GM12801 (cell line): ENCODE data around the gene KRTAP6-1.

Experiments used
- CTCF ChIP-seq: IDR thresholded peaks from one replicate; pipeline ENCODE4 v1.5.1; 2011; ENCODE audit warnings: control low read depth; ENCODE audit not compliant: insufficient read length; ENCODE audit errors: extremely low read depth

KRTAP6-1 gene

GRCh38 chr21:30579346-30579745 lies 34.4 kb downstream of the KRTAP6-1 start:
- TF ChIP-seq CTCF: no peak

DNA sequence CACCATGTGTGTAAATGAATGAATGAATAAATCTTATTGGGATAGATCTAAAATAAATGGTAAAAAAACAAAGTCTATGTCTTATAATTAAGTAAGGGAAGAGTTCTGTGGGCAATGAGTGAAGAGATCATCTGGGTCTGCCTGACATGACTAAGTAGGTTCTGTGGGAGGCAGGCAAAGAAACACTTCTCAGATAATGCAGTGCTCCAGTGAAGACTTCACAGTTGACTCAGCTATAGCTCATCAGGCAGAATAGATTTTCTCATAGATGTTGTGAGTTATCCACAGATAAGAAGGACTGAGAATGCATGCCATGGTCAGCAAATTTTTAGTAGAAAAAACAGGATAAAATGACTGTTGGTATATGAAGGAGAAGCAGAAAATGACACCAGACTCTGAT lies 36.0 kb downstream of the KRTAP6-1 start:
- no peak for TF ChIP-seq CTCF

- no peak for TF ChIP-seq CTCF
Observed at GRCh38 chr21:30567617-30568016, 46.1 kb downstream of the KRTAP6-1 start.

DNA sequence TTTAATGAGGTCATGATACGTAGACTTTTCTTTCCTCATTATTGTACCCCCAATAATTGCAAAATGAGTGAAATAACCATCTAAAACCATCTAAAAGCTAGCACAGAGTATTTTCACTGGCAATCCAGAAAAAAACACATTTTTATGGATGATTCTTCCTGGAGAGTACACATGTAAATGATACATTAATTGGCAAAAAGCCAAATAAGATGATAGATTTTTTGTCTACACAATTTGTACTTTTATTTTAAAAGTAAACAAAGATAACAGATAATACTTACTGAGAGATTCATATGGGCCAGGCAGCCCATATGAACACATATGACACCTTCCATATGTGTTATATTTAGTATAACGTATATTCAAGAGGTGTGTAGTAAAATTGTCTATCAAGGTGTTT lies 50.1 kb downstream of the KRTAP6-1 start:
- TF ChIP-seq CTCF: no peak
